Effector memory CD4-positive, alpha-beta T cell (primary cell): ENCODE data around the gene AIF1.
A peak's percentile ranks its signal among the peaks of the same experiment; 100 is the strongest.

ENCODE experiments used
- DNase-seq, 3 donors: peaks; one replicate each; pipeline ENCODE4 v3.0.0-alpha.2; 2020
- H3K27ac ChIP-seq: 2 replicates; pipeline ENCODE4 v1.7.0; 2013; ENCODE audit warnings: mild to moderate bottlenecking, low read length, moderate library complexity; ENCODE audit not compliant: insufficient read depth, poor library complexity, severe bottlenecking
- H3K27me3 ChIP-seq: replicated peaks from 2 replicates; pipeline ENCODE4 v1.7.0; 2013; ENCODE audit warnings: mild to moderate bottlenecking, low read length; ENCODE audit not compliant: insufficient read depth, control insufficient read depth, poor library complexity, severe bottlenecking
- H3K36me3 ChIP-seq: 2 replicates; pipeline ENCODE4 v1.7.0; 2013; ENCODE audit warnings: mild to moderate bottlenecking, low read length, moderate library complexity; ENCODE audit not compliant: control insufficient read depth, insufficient read depth
- H3K4me1 ChIP-seq: 2 replicates; pipeline ENCODE4 v1.7.0; 2013; ENCODE audit warnings: low read length, mild to moderate bottlenecking; ENCODE audit not compliant: control insufficient read depth, insufficient read depth, poor library complexity, severe bottlenecking
- H3K4me3 ChIP-seq: 2 replicates; pipeline ENCODE4 v1.7.0; 2013; ENCODE audit warnings: low read length, low read depth, mild to moderate bottlenecking; ENCODE audit not compliant: insufficient read depth, poor library complexity, severe bottlenecking
- H3K9me3 ChIP-seq: 2 replicates; pipeline ENCODE4 v1.7.0; 2013; ENCODE audit warnings: mild to moderate bottlenecking, low read length, moderate library complexity; ENCODE audit not compliant: control insufficient read depth

AIF1 gene

GRCh38 chr6:31663126-31663960, 48.3 kb downstream of the AIF1 start:
- Histone ChIP-seq H3K4me1 (peaks cover 59% of the 10 kb centered on the region), H3K36me3 (peaks cover 24% of the 10 kb centered on the region), H3K4me3 (peak overlapping the region; percentile 92), H3K9me3 (no peaks in the 10 kb centered on the region), H3K27ac (peak overlapping the region; percentile 97), H3K27me3 (no peaks in the 10 kb centered on the region)
- no peak for DNase-seq

- Histone ChIP-seq H3K4me1 (peaks cover 50% of the 10 kb centered on the region), H3K27ac (peak overlapping the region; percentile 97), H3K9me3 (no peaks in the 10 kb centered on the region), H3K27me3 (no peaks in the 10 kb centered on the region), H3K4me3 (peak overlapping the region; percentile 92), H3K36me3 (peaks cover 29% of the 10 kb centered on the region)
- DNase-seq = no peak
Observed at GRCh38 chr6:31663961-31664789, 49.1 kb downstream of the AIF1 start.

GRCh38 chr6:31664790-31665500, 49.9 kb downstream of the AIF1 start, which contains the start of gene GPANK1:
Gene GPANK1 (minus strand): TSS chr6:31664997. CDS start chr6:31664478, 519 bp downstream.
- no peaks in the 10 kb centered on the region for H3K27me3 ChIP-seq
- H3K4me1 ChIP-seq = peaks cover 43% of the 10 kb centered on the region
- H3K27ac ChIP-seq = peak within 1 kb of the TSS; percentile 97
- H3K36me3 ChIP-seq = peaks cover 36% of the 10 kb centered on the region
- peak; percentile 84 to 87 (median 85) for DNase-seq
- peak within 1 kb of the TSS; percentile 92 for H3K4me3 ChIP-seq
- no peaks in the 10 kb centered on the region for H3K9me3 ChIP-seq

GRCh38 chr6:31665501-31666336, 50.7 kb downstream of the AIF1 start, which contains the start of gene CSNK2B:
Gene CSNK2B (plus strand): TSS chr6:31666080. CDS start chr6:31666832, 752 bp downstream.
- DNase-seq = peak; percentile 96 to 98 (median 98)
- Histone ChIP-seq H3K9me3 (no peaks in the 10 kb centered on the region), H3K27me3 (no peaks in the 10 kb centered on the region), H3K27ac (peak within 1 kb of the TSS; percentile 97), H3K36me3 (peaks cover 44% of the 10 kb centered on the region), H3K4me1 (peaks cover 38% of the 10 kb centered on the region), H3K4me3 (peak within 1 kb of the TSS; percentile 92)

- Histone ChIP-seq H3K9me3 (no peaks in the 10 kb centered on the region), H3K36me3 (peaks cover 51% of the 10 kb centered on the region), H3K4me1 (peaks cover 32% of the 10 kb centered on the region), H3K4me3 (peak overlapping the region; percentile 92), H3K27ac (peak overlapping the region; percentile 97), H3K27me3 (no peaks in the 10 kb centered on the region)
- no peak for DNase-seq
Observed at GRCh38 chr6:31666337-31666965, 51.4 kb downstream of the AIF1 start.
